ENCODE results near the gene OR2AE1. TPM values are rescaled to one million over a fixed set of nuclear protein-coding genes. Genes with fewer than 3 reads are reported as not detected.

Gene OR2AE1
- total RNA-seq, result not detected

- TF ChIP-seq POLR2AphosphoS5 (IDR thresholded peaks at IDR 0.05) (no peak), POLR2A (IDR thresholded peaks at IDR 0.05) (no peak), EP300 (IDR thresholded peaks at IDR 0.05; ENCODE audit: low read depth) (no peak), CTCF (IDR thresholded peaks at IDR 0.05) (no peak)
- intact Hi-C loops (cut with DNase I; ENCODE audit: low total_unique reads), result no loop called here
- Histone ChIP-seq H3K4me1 (no peaks in the 10 kb centered on the region), H3K4me3 (no peak within 1 kb of the TSS), H3K27ac (no peak within 1 kb of the TSS), H3K36me3 (no peaks in the 10 kb centered on the region), H3K9me3 (no peaks in the 10 kb centered on the region), H3K27me3 (no peaks in the 10 kb centered on the region)
- no peak for DNase-seq
- in situ Hi-C loops (cut with MboI; ENCODE audit: low pct_ligation_motif_present in 1 of 4, low pct_unique_long_range_greater_than_20kb in 1 of 4, low sequenced_read_pairs in 3 of 4), result no loop called here
- WGBS, 2 donors (ENCODE audit: low coverage in 1 of 2), result 82 to 92% methylated on average over 3 of the region's 3 CpGs
These were observed at the start of gene OR2AE1 for GRCh38 chr7:99876933-99877332. Gene OR2AE1 (minus strand): TSS chr7:99877033. CDS start chr7:99877033, 0 bp downstream.

- TF ChIP-seq POLR2AphosphoS5 (IDR thresholded peaks at IDR 0.05) (no peak), POLR2A (IDR thresholded peaks at IDR 0.05) (no peak), CTCF (IDR thresholded peaks at IDR 0.05) (no peak), EP300 (IDR thresholded peaks at IDR 0.05; ENCODE audit: low read depth) (no peak)
- no peak overlapping the region for H3K4me3 ChIP-seq
- intact Hi-C loops (cut with DNase I; ENCODE audit: low total_unique reads), result no loop called here
- in situ Hi-C loops (cut with MboI; ENCODE audit: low pct_ligation_motif_present in 1 of 4, low pct_unique_long_range_greater_than_20kb in 1 of 4, low sequenced_read_pairs in 3 of 4), result no loop called here
- H3K36me3 ChIP-seq, result no peaks in the 10 kb centered on the region
- H3K27me3 ChIP-seq, result peaks cover 28% of the 10 kb centered on the region
- peaks cover 0 to 9% (median 5%) of the 10 kb centered on the region in 4 donors for H3K4me1 ChIP-seq
- H3K9me3 ChIP-seq, result no peaks in the 10 kb centered on the region
- H3K27ac ChIP-seq, result no peak overlapping the region
- DNase-seq, result no peak
These were observed 49.5 kb upstream of the OR2AE1 start for GRCh38 chr7:99926321-99926720.

- Histone ChIP-seq H3K4me1 (peaks cover 3 to 16% (median 11%) of the 10 kb centered on the region in 4 donors), H3K4me3 (no peak overlapping the region), H3K27me3 (peaks cover 16% of the 10 kb centered on the region), H3K9me3 (no peaks in the 10 kb centered on the region), H3K27ac (no peak overlapping the region), H3K36me3 (no peaks in the 10 kb centered on the region)
- intact Hi-C loops (cut with DNase I; ENCODE audit: low total_unique reads) (no loop called here), in situ Hi-C loops (cut with MboI; ENCODE audit: low pct_ligation_motif_present in 1 of 4, low pct_unique_long_range_greater_than_20kb in 1 of 4, low sequenced_read_pairs in 3 of 4) (loop anchor here in 3 of 4 donors (25.0 kb wide), 1 partner anchor 139 kb away; no protein-coding TSS in a partner anchor)
- no peak for DNase-seq
- TF ChIP-seq POLR2A (IDR thresholded peaks at IDR 0.05) (no peak), EP300 (IDR thresholded peaks at IDR 0.05; ENCODE audit: low read depth) (no peak), POLR2AphosphoS5 (IDR thresholded peaks at IDR 0.05) (no peak)
- WGBS, 2 donors (ENCODE audit: low coverage in 1 of 2), result 94 to 100% methylated on average over 1 to 3 of the region's 3 CpGs
These were observed 46.4 kb upstream of the OR2AE1 start for GRCh38 chr7:99923200-99923599.

GRCh38 chr7:99920149-99920548 lies 43.3 kb upstream of the OR2AE1 start:
- DNase-seq, result no peak
- H3K9me3 ChIP-seq, result no peaks in the 10 kb centered on the region
- no peaks in the 10 kb centered on the region for H3K36me3 ChIP-seq
- no peak for TF ChIP-seq EP300 (IDR thresholded peaks at IDR 0.05; ENCODE audit: low read depth)
- TF ChIP-seq CTCF (IDR thresholded peaks at IDR 0.05), result no peak
- no peak for TF ChIP-seq POLR2AphosphoS5 (IDR thresholded peaks at IDR 0.05)
- no peak for TF ChIP-seq POLR2A (IDR thresholded peaks at IDR 0.05)
- intact Hi-C loops (cut with DNase I; ENCODE audit: low total_unique reads) (no loop called here), in situ Hi-C loops (cut with MboI; ENCODE audit: low pct_ligation_motif_present in 1 of 4, low pct_unique_long_range_greater_than_20kb in 1 of 4, low sequenced_read_pairs in 3 of 4) (loop anchor here in 3 of 4 donors (25.0 kb wide), 1 partner anchor 142 kb away; no protein-coding TSS in a partner anchor)
- no peaks in the 10 kb centered on the region for H3K27me3 ChIP-seq
- peak overlapping the region in 3 of 4 donors; percentile 72 to 89 (median 86) for H3K4me3 ChIP-seq
- H3K4me1 ChIP-seq, result peaks cover 23 to 39% (median 26%) of the 10 kb centered on the region in 4 donors
- H3K27ac ChIP-seq, result peak overlapping the region; percentile 94 to 97 (median 94)
- WGBS, 2 donors (ENCODE audit: low coverage in 1 of 2), result 72 to 77% methylated on average over 2 to 3 of the region's 3 CpGs

- intact Hi-C loops (cut with DNase I; ENCODE audit: low total_unique reads), result loop anchor here (2.0 kb wide), 1 partner anchor 59 kb away; no protein-coding TSS in a partner anchor
- no peaks in the 10 kb centered on the region for H3K9me3 ChIP-seq
- in situ Hi-C loops (cut with MboI; ENCODE audit: low pct_ligation_motif_present in 1 of 4, low pct_unique_long_range_greater_than_20kb in 1 of 4, low sequenced_read_pairs in 3 of 4), result loop anchor here in 3 of 4 donors (10.0 to 25.0 kb wide), 2 partner anchors 75 to 143 kb away; no protein-coding TSS in a partner anchor
- H3K27ac ChIP-seq, result peak overlapping the region; percentile 94 to 97 (median 94)
- no peaks in the 10 kb centered on the region for H3K27me3 ChIP-seq
- no peaks in the 10 kb centered on the region for H3K36me3 ChIP-seq
- peaks cover 23 to 39% (median 26%) of the 10 kb centered on the region in 4 donors for H3K4me1 ChIP-seq
- no peak for TF ChIP-seq EP300 (IDR thresholded peaks at IDR 0.05; ENCODE audit: low read depth)
- TF ChIP-seq POLR2A (IDR thresholded peaks at IDR 0.05), result no peak
- no peak for TF ChIP-seq CTCF (IDR thresholded peaks at IDR 0.05)
- no peak for TF ChIP-seq POLR2AphosphoS5 (IDR thresholded peaks at IDR 0.05)
- peak overlapping the region; percentile 72 to 95 (median 88) for H3K4me3 ChIP-seq
- DNase-seq, result no peak
- WGBS, 2 donors (ENCODE audit: low coverage in 1 of 2), result 39% methylated on average over 4 of the region's 4 CpGs; no CpG with 5 or more reads in 1 of the 2 donors
These were observed 42.9 kb upstream of the OR2AE1 start for GRCh38 chr7:99919814-99920112.
